ENCODE measurements around the gene ZNHIT1. TPM values are rescaled to one million over a fixed set of nuclear protein-coding genes. Genes with fewer than 3 reads are reported as not detected.

ZNHIT1 gene
- total RNA-seq, 4 donors from 2014 or later = 54.0 to 115 (median 92.2) TPM

- no peak for TF ChIP-seq CTCF (IDR thresholded peaks at IDR 0.05; ENCODE audit: low read depth)
These were observed 7.7 kb downstream of the ZNHIT1 start for GRCh38 chr7:101225650-101226049.

- no peak for TF ChIP-seq CTCF (IDR thresholded peaks at IDR 0.05; ENCODE audit: low read depth)
These were observed 8.8 kb downstream of the ZNHIT1 start for GRCh38 chr7:101226721-101227120.

- TF ChIP-seq CTCF (IDR thresholded peaks at IDR 0.05; ENCODE audit: low read depth) = no peak
These were observed 13.7 kb downstream of the ZNHIT1 start for GRCh38 chr7:101231644-101232043.

- TF ChIP-seq CTCF (IDR thresholded peaks at IDR 0.05; ENCODE audit: low read depth) = no peak
These were observed 14.3 kb downstream of the ZNHIT1 start for GRCh38 chr7:101232141-101232850.

- no peak for TF ChIP-seq CTCF (IDR thresholded peaks at IDR 0.05; ENCODE audit: low read depth)
These were observed 16.1 kb downstream of the ZNHIT1 start for GRCh38 chr7:101233907-101234547.

- TF ChIP-seq CTCF (IDR thresholded peaks at IDR 0.05; ENCODE audit: low read depth) = no peak
These were observed 16.7 kb downstream of the ZNHIT1 start for GRCh38 chr7:101234636-101235035.

- TF ChIP-seq CTCF (IDR thresholded peaks at IDR 0.05; ENCODE audit: low read depth) = no peak
These were observed 17.1 kb downstream of the ZNHIT1 start for GRCh38 chr7:101235050-101235449.

Measured in subcutaneous adipose tissue (tissue), 4 donors.